ENCODE measurements around the gene TOP2A. TPM values are rescaled to one million over a fixed set of nuclear protein-coding genes. Genes with fewer than 3 reads are reported as not detected.

The TOP2A gene
- total and polyA plus RNA-seq, 9 of the 15 experiments (the other 6 are each of a cell fraction or from before 2014, with no cell fraction given): 133 to 347 (median 259) TPM

DNA sequence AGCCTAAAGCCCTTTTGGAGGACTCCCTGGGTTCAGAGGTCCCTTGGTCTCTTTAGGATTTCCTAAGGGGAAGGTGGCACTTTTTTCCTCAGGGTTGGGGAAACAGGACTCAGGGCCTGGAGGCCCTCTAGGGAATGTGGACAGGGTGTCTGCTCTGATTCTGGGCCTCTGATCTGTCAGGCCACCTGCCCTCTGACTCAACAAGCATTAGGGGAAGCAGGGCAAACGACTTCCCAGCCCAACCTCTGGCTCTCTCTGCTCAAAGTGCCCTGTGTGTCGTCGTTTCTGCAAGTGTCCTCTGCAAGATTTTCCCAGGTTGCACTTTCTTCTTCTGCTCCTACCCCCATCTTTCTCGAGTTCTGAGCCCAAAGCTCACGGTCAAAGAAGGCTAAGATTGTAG is 18.9 kb upstream of the TOP2A start:
- CTCF ChIA-PET (ENCODE audit: low intra/inter-chr PET ratio): no interaction called here
- peak; percentile 19 for FAIRE-seq

More for the DNA sequence above, 18.9 kb upstream of the TOP2A start:
- in situ Hi-C loops (cut with MboI): no loop called here
- Histone ChIP-seq H3K4me1 (replicated peaks in 1 of 2; ENCODE audit: control insufficient read depth in 2 of 2, insufficient read depth in 2 of 2, low read length in 2 of 2) (peaks cover 21 to 24% of the 10 kb centered on the region in 2 experiments; a peak in 4 of 5 replicates), H3K9me1 (ENCODE audit: control insufficient read depth, insufficient read depth, low read length) (no peaks in the 10 kb centered on the region), H3K4me3 (no peak overlapping the region), H3K9ac (ENCODE audit: insufficient read depth in 1 of 2, low read depth in 2 of 2, low read length in 2 of 2) (peak overlapping the region in 1 of 2 experiments; percentile 72; a peak in 1 of 4 replicates), H3K79me2 (ENCODE audit: control insufficient read depth, insufficient read depth, low read length) (no peaks in the 10 kb centered on the region), H3K4me2 (ENCODE audit: insufficient read depth, low read length) (no peak overlapping the region), H3K27me3 (ENCODE audit: control insufficient read depth in 2 of 2, insufficient read depth in 2 of 2, low read length in 2 of 2) (no peaks in the 10 kb centered on the region), H3K27ac (ENCODE audit: extremely low read depth, low read depth, low read length) (peak overlapping the region; percentile 54; the same call in 1 of the 3 replicates), H4K20me1 (replicated peaks; ENCODE audit: control insufficient read depth, insufficient read depth, low read length) (no peaks in the 10 kb centered on the region), H2AFZ (ENCODE audit: low read depth, low read length) (peak overlapping the region; percentile 93), H3K36me3 (ENCODE audit: control insufficient read depth, insufficient read depth, low read length) (no peaks in the 10 kb centered on the region), H3K9me3 (replicated peaks; ENCODE audit: control insufficient read depth, insufficient read depth, low read depth, low read length) (no peaks in the 10 kb centered on the region)
- POLR2A ChIA-PET: interaction anchor here (1.1 to 1.5 kb wide), 2 partner anchors 14 to 19 kb away, joined by 4 to 5 read pairs; partner anchors contain the start of gene TOP2A
- TF ChIP-seq SNRNP70 (optimal IDR thresholded peaks at IDR 0.05; ENCODE audit: low read depth, low read length) (no peak), ZNF740 (CRISPR knock-in tag; IDR thresholded peaks at IDR 0.05) (no peak), ZNF740 (tag; IDR thresholded peaks at IDR 0.05) (peak in 1 of 2 experiments; percentile 8; a peak in 1 of 4 replicates), ZBTB11 (CRISPR knock-in tag; IDR thresholded peaks at IDR 0.05) (0 out of 6 replicates have a peak, but pooled peaks of 1 of the 3 experiments have one; percentile 25)
- no TSS peak for BruUV-seq (replicated peaks)
- DNase-seq (ENCODE audit: extremely low read depth in 1 of 4, low spot score in 3 of 4) (no peak), ATAC-seq (no peak)
- intact Hi-C loops (cut with micrococcal nuclease): no loop called here
- WGBS (ENCODE audit: insufficient coverage, low coverage, missing lambda C conversion rate): 35% methylated on average over 5 of the region's 5 CpGs
